GM23338 (cell line): ENCODE results near the gene LSM5. TPM values are rescaled to one million over a fixed set of nuclear protein-coding genes. Genes with fewer than 3 reads are reported as not detected.

Experiments used
- ATAC-seq: fragments of 200-7000 bp; cut with Tn5 transposase; 3 replicates; pipeline ENCODE4 v1.9.1; 2020
- DNase-seq: peaks from one replicate; pipeline ENCODE4 v3.0.0-alpha.2; 2015; ENCODE audit warnings: low spot score
- H2AFZ ChIP-seq: fragments of 200-600 bp; sonication (generic); 2 replicates; pipeline ENCODE4 v1.8.0; 2016; ENCODE audit warnings: antibody characterized with exemption, mild to moderate bottlenecking, moderate library complexity
- H3F3A ChIP-seq: fragments of 200-600 bp; sonication (generic); replicated peaks from 2 replicates; pipeline ENCODE4 v1.8.0; 2017; ENCODE audit warnings: antibody characterized with exemption, mixed run types, low read depth
- H3K27ac ChIP-seq: fragments of 200-600 bp; sonication (generic); 2 replicates; pipeline ENCODE4 v1.6.1; 2016; ENCODE audit warnings: low read depth
- H3K27me3 ChIP-seq: fragments of 200-600 bp; sonication (generic); 2 replicates; pipeline ENCODE4 v1.8.0; 2016; ENCODE audit warnings: mild to moderate bottlenecking, mixed run types, moderate library complexity; ENCODE audit not compliant: insufficient read depth
- H3K36me3 ChIP-seq: fragments of 200-600 bp; sonication (generic); 2 replicates; pipeline ENCODE4 v1.8.0; 2016; ENCODE audit warnings: mild to moderate bottlenecking; ENCODE audit not compliant: insufficient read depth
- H3K4me1 ChIP-seq: fragments of 200-600 bp; sonication (generic); 2 replicates; pipeline ENCODE4 v1.8.0; 2016; ENCODE audit warnings: mild to moderate bottlenecking, moderate library complexity; ENCODE audit not compliant: insufficient read depth
- H3K4me2 ChIP-seq: fragments of 200-600 bp; sonication (generic); 2 replicates; pipeline ENCODE4 v1.7.1; 2017; ENCODE audit warnings: mixed run types
- H3K4me3 ChIP-seq: fragments of 200-600 bp; sonication (generic); 2 replicates; pipeline ENCODE4 v1.6.1; 2016; ENCODE audit warnings: mixed run types
- H3K79me2 ChIP-seq: fragments of 200-600 bp; sonication (generic); replicated peaks from 2 replicates; pipeline ENCODE4 v1.8.0; 2017; ENCODE audit warnings: mild to moderate bottlenecking; ENCODE audit not compliant: insufficient read depth
- H3K9me2 ChIP-seq: fragments of 200-600 bp; sonication (generic); 2 replicates; pipeline ENCODE4 v1.8.0; 2017; ENCODE audit not compliant: insufficient read depth
- H4K20me1 ChIP-seq: fragments of 200-600 bp; sonication (generic); replicated peaks from 2 replicates; pipeline ENCODE4 v1.8.0; 2017; ENCODE audit warnings: mild to moderate bottlenecking; ENCODE audit not compliant: insufficient read depth
- H3K27ac Mint-ChIP-seq: 2 replicates; pipeline ENCODE4 v1.8.0; 2020; ENCODE audit warnings: inconsistent platforms, mild to moderate bottlenecking, moderate library complexity, mixed read lengths
- H3K27me3 Mint-ChIP-seq: 3 replicates; pipeline ENCODE4 v1.8.0; 2022; ENCODE audit warnings: low read depth, mild to moderate bottlenecking, moderate library complexity, mixed read lengths, inconsistent platforms; ENCODE audit not compliant: insufficient read depth, poor library complexity
- H3K36me3 Mint-ChIP-seq: 3 replicates; pipeline ENCODE4 v1.8.0; 2021; ENCODE audit warnings: low read depth, mild to moderate bottlenecking, inconsistent platforms, moderate library complexity, mixed read lengths
- H3K4me1 Mint-ChIP-seq: 3 replicates; pipeline ENCODE4 v1.8.0; 2020; ENCODE audit warnings: mild to moderate bottlenecking, inconsistent platforms, mixed read lengths
- H3K4me3 Mint-ChIP-seq: 3 replicates; pipeline ENCODE4 v1.8.0; 2021; ENCODE audit warnings: moderate library complexity, mild to moderate bottlenecking, inconsistent platforms, mixed read lengths
- H3K9me3 Mint-ChIP-seq: 3 replicates; pipeline ENCODE4 v1.8.0; 2020; ENCODE audit warnings: moderate library complexity, mild to moderate bottlenecking, inconsistent platforms, mixed read lengths
- CREB1 ChIP-seq: fragments of 250-450 bp; sonication (Bioruptor Pico); IDR thresholded peaks from 2 replicates; pipeline ENCODE4 v1.5.0; 2020; ENCODE audit warnings: low read depth, mild to moderate bottlenecking, moderate library complexity
- EZH2 ChIP-seq: fragments of 200-600 bp; sonication (generic); IDR thresholded peaks from one replicate; pipeline ENCODE4 v1.8.0; 2017; ENCODE audit warnings: antibody characterized with exemption, mild to moderate bottlenecking, low read depth; ENCODE audit not compliant: unreplicated experiment
- EZH2phosphoT487 ChIP-seq: fragments of 200-600 bp; sonication (generic); IDR thresholded peaks from one replicate; pipeline ENCODE4 v1.8.1; 2018; ENCODE audit warnings: antibody characterized with exemption; ENCODE audit not compliant: unreplicated experiment
- JUNB ChIP-seq: IDR thresholded peaks from one replicate; pipeline ENCODE4 v1.6.1; 2016; ENCODE audit warnings: antibody characterized with exemption; ENCODE audit not compliant: unreplicated experiment
- NANOG ChIP-seq: IDR thresholded peaks from 2 replicates; pipeline ENCODE4 v1.6.1; 2016; ENCODE audit warnings: antibody characterized with exemption, borderline replicate concordance
- POLR2AphosphoS5 ChIP-seq: IDR thresholded peaks from 2 replicates; pipeline ENCODE4 v1.6.1; 2016; ENCODE audit warnings: antibody characterized with exemption, low read depth
- STAT1 ChIP-seq: IDR thresholded peaks from one replicate; pipeline ENCODE4 v1.6.1; 2016; ENCODE audit warnings: antibody characterized with exemption; ENCODE audit not compliant: unreplicated experiment
- ZNF114 ChIP-seq: fragments of 250-450 bp; sonication (Bioruptor Pico); IDR thresholded peaks from 2 replicates; pipeline ENCODE4 v1.5.0; 2020; ENCODE audit warnings: mild to moderate bottlenecking, moderate library complexity
- ZNF331 ChIP-seq: fragments of 250-450 bp; sonication (Bioruptor Pico); IDR thresholded peaks from 2 replicates; pipeline ENCODE4 v1.5.0; 2020; ENCODE audit warnings: low read depth, mild to moderate bottlenecking, moderate library complexity
- polyA plus RNA-seq: library from polyadenylated mRNA; unstranded; fragments of >200 nt; fragmentation: Nextera tagmentation; extraction: Ambion mirVana; gene quantifications from 2 replicates; pipeline ENCODE4 v1.2.1, GENCODE V29; 2016
- total RNA-seq: library from RNA; depleted of rRNA; stranded (reverse); fragments of >200 nt; shearing (Covaris generic); gene quantifications from 2 replicates; pipeline ENCODE4 v1.2.3, GENCODE V29; 2014
- TF ChIP-seq, protein P1 (sequence below): IDR thresholded peaks from 2 replicates; pipeline ENCODE4 v1.6.1; 2016; ENCODE audit warnings: antibody characterized with exemption
- TF ChIP-seq, protein P2 (sequence below), 2 experiments: fragments of 200-600 bp in 1 of 2; sonication (generic) in 1 of 2; conservative IDR thresholded peaks; 2 replicates each; pipeline versions ENCODE4 v1.5.1 to v1.6.1; 2016 to 2017; ENCODE audit warnings: antibody characterized with exemption in 2 of 2, low read depth in 2 of 2, mild to moderate bottlenecking in 2 of 2, moderate library complexity in 1 of 2
- TF ChIP-seq, protein P3 (sequence below): IDR thresholded peaks from one replicate; pipeline ENCODE4 v1.6.1; 2018; ENCODE audit warnings: antibody characterized with exemption; ENCODE audit not compliant: unreplicated experiment
- TF ChIP-seq, protein P4 (sequence below): fragments of 250-450 bp; sonication (Bioruptor Pico); IDR thresholded peaks from 2 replicates; pipeline ENCODE4 v1.5.0; 2020; ENCODE audit warnings: mild to moderate bottlenecking, moderate library complexity

Gene LSM5
- total and polyA plus RNA-seq, 2 experiments from 2014 or later = 56.6 to 469 TPM

DNA sequence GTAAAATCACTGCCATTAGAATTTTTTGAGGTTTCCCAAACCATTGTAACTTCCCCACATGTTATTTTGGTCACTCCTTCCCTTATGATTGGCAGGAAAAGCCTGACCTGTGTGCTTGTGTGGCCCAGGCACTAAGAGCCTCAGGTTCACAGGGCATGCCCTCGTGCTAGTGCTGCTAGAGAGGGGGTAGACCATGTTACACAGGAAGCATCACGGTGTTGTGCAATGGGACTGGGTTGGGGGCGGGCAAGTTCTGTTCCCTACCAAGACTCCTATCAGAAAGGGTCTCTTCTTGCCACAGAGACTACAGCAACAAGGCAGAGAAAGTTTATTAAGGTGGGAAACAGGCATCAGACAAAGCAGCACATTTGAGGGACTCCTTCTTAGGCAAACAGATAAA is 32.2 kb downstream of the LSM5 start:
- Histone ChIP-seq H4K20me1 (no peaks in the 10 kb centered on the region), H3K4me3 (no peak overlapping the region), H2AFZ (no peak overlapping the region), H3K27me3 (no peaks in the 10 kb centered on the region), H3K4me1 (no peaks in the 10 kb centered on the region; the same call in 1 of the 2 replicates), H3K36me3 (0 out of 2 replicates have a peak, but pooled peaks cover 4% of the 10 kb centered on the region), H3K27ac (no peak overlapping the region), H3K9me2 (0 out of 2 replicates have a peak, but pooled peaks cover 3% of the 10 kb centered on the region), H3K79me2 (no peaks in the 10 kb centered on the region), H3K4me2 (no peak overlapping the region), H3F3A (no peaks in the 10 kb centered on the region)
- DNase-seq (no peak), ATAC-seq (no peak)
- TF ChIP-seq, protein P1, sequence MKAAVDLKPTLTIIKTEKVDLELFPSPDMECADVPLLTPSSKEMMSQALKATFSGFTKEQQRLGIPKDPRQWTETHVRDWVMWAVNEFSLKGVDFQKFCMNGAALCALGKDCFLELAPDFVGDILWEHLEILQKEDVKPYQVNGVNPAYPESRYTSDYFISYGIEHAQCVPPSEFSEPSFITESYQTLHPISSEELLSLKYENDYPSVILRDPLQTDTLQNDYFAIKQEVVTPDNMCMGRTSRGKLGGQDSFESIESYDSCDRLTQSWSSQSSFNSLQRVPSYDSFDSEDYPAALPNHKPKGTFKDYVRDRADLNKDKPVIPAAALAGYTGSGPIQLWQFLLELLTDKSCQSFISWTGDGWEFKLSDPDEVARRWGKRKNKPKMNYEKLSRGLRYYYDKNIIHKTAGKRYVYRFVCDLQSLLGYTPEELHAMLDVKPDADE = no peak
- no peak for TF ChIP-seq NANOG
- TF ChIP-seq, protein P2, sequence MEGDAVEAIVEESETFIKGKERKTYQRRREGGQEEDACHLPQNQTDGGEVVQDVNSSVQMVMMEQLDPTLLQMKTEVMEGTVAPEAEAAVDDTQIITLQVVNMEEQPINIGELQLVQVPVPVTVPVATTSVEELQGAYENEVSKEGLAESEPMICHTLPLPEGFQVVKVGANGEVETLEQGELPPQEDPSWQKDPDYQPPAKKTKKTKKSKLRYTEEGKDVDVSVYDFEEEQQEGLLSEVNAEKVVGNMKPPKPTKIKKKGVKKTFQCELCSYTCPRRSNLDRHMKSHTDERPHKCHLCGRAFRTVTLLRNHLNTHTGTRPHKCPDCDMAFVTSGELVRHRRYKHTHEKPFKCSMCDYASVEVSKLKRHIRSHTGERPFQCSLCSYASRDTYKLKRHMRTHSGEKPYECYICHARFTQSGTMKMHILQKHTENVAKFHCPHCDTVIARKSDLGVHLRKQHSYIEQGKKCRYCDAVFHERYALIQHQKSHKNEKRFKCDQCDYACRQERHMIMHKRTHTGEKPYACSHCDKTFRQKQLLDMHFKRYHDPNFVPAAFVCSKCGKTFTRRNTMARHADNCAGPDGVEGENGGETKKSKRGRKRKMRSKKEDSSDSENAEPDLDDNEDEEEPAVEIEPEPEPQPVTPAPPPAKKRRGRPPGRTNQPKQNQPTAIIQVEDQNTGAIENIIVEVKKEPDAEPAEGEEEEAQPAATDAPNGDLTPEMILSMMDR (conservative IDR thresholded peaks at IDR 0.05; ENCODE audit: low read depth in 2 of 2) = no peak
- no peak for TF ChIP-seq EZH2
- TF ChIP-seq ZNF331 (CRISPR knock-in tag) = no peak
- no peak for TF ChIP-seq POLR2AphosphoS5
- TF ChIP-seq EZH2phosphoT487 = no peak
- no peak for TF ChIP-seq CREB1 (CRISPR knock-in tag)
- TF ChIP-seq JUNB = no peak
- TF ChIP-seq ZNF114 (CRISPR knock-in tag) = no peak
- TF ChIP-seq STAT1 = no peak
- TF ChIP-seq, protein P3, sequence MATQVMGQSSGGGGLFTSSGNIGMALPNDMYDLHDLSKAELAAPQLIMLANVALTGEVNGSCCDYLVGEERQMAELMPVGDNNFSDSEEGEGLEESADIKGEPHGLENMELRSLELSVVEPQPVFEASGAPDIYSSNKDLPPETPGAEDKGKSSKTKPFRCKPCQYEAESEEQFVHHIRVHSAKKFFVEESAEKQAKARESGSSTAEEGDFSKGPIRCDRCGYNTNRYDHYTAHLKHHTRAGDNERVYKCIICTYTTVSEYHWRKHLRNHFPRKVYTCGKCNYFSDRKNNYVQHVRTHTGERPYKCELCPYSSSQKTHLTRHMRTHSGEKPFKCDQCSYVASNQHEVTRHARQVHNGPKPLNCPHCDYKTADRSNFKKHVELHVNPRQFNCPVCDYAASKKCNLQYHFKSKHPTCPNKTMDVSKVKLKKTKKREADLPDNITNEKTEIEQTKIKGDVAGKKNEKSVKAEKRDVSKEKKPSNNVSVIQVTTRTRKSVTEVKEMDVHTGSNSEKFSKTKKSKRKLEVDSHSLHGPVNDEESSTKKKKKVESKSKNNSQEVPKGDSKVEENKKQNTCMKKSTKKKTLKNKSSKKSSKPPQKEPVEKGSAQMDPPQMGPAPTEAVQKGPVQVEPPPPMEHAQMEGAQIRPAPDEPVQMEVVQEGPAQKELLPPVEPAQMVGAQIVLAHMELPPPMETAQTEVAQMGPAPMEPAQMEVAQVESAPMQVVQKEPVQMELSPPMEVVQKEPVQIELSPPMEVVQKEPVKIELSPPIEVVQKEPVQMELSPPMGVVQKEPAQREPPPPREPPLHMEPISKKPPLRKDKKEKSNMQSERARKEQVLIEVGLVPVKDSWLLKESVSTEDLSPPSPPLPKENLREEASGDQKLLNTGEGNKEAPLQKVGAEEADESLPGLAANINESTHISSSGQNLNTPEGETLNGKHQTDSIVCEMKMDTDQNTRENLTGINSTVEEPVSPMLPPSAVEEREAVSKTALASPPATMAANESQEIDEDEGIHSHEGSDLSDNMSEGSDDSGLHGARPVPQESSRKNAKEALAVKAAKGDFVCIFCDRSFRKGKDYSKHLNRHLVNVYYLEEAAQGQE = no peak
- TF ChIP-seq, protein P4, sequence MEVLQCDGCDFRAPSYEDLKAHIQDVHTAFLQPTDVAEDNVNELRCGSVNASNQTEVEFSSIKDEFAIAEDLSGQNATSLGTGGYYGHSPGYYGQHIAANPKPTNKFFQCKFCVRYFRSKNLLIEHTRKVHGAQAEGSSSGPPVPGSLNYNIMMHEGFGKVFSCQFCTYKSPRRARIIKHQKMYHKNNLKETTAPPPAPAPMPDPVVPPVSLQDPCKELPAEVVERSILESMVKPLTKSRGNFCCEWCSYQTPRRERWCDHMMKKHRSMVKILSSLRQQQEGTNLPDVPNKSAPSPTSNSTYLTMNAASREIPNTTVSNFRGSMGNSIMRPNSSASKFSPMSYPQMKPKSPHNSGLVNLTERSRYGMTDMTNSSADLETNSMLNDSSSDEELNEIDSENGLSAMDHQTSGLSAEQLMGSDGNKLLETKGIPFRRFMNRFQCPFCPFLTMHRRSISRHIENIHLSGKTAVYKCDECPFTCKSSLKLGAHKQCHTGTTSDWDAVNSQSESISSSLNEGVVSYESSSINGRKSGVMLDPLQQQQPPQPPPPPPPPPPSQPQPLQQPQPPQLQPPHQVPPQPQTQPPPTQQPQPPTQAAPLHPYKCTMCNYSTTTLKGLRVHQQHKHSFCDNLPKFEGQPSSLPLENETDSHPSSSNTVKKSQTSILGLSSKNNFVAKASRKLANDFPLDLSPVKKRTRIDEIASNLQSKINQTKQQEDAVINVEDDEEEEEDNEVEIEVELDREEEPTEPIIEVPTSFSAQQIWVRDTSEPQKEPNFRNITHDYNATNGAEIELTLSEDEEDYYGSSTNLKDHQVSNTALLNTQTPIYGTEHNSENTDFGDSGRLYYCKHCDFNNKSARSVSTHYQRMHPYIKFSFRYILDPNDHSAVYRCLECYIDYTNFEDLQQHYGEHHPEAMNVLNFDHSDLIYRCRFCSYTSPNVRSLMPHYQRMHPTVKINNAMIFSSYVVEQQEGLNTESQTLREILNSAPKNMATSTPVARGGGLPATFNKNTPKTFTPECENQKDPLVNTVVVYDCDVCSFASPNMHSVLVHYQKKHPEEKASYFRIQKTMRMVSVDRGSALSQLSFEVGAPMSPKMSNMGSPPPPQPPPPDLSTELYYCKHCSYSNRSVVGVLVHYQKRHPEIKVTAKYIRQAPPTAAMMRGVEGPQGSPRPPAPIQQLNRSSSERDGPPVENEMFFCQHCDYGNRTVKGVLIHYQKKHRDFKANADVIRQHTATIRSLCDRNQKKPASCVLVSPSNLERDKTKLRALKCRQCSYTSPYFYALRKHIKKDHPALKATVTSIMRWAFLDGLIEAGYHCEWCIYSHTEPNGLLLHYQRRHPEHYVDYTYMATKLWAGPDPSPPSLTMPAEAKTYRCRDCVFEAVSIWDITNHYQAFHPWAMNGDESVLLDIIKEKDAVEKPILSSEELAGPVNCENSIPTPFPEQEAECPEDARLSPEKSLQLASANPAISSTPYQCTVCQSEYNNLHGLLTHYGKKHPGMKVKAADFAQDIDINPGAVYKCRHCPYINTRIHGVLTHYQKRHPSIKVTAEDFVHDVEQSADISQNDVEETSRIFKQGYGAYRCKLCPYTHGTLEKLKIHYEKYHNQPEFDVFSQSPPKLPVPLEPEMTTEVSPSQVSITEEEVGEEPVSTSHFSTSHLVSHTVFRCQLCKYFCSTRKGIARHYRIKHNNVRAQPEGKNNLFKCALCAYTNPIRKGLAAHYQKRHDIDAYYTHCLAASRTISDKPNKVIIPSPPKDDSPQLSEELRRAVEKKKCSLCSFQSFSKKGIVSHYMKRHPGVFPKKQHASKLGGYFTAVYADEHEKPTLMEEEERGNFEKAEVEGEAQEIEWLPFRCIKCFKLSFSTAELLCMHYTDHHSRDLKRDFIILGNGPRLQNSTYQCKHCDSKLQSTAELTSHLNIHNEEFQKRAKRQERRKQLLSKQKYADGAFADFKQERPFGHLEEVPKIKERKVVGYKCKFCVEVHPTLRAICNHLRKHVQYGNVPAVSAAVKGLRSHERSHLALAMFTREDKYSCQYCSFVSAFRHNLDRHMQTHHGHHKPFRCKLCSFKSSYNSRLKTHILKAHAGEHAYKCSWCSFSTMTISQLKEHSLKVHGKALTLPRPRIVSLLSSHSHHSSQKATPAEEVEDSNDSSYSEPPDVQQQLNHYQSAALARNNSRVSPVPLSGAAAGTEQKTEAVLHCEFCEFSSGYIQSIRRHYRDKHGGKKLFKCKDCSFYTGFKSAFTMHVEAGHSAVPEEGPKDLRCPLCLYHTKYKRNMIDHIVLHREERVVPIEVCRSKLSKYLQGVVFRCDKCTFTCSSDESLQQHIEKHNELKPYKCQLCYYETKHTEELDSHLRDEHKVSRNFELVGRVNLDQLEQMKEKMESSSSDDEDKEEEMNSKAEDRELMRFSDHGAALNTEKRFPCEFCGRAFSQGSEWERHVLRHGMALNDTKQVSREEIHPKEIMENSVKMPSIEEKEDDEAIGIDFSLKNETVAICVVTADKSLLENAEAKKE (CRISPR knock-in tag) = no peak
- H3K27ac Mint-ChIP-seq = no peak overlapping the region
- H3K27me3 Mint-ChIP-seq = no peaks in the 10 kb centered on the region
- no peak overlapping the region for H3K4me3 Mint-ChIP-seq
- H3K9me3 Mint-ChIP-seq = peaks cover 3% of the 10 kb centered on the region; the same call in 1 of the 3 replicates
- peaks cover 10% of the 10 kb centered on the region; the same call in 1 of the 3 replicates for H3K36me3 Mint-ChIP-seq
- peaks cover 4% of the 10 kb centered on the region; the same call in 2 of the 3 replicates for H3K4me1 Mint-ChIP-seq
